K562 (cell line): ENCODE measurements around the gene EPHA1. TPM values are rescaled to one million over a fixed set of nuclear protein-coding genes. Genes with fewer than 3 reads are reported as not detected.

Experiments used
- CCAR2 ChIP-seq: fragments of 200-400 bp; formaldehyde crosslinking; IDR thresholded peaks from 2 replicates; pipeline ENCODE4 v1.6.1; 2017; ENCODE audit warnings: mild to moderate bottlenecking, low read depth, low read length
- COPS2 ChIP-seq: fragments of 450-650 bp; conservative IDR thresholded peaks from 2 replicates; pipeline ENCODE4 v1.6.1; 2016; ENCODE audit warnings: mild to moderate bottlenecking, moderate library complexity
- ELF2 ChIP-seq: fragments of 250-450 bp; sonication (Bioruptor Pico); IDR thresholded peaks from 2 replicates; pipeline ENCODE4 v1.5.0; 2021; ENCODE audit warnings: mild to moderate bottlenecking
- HSF4 ChIP-seq: fragments of 250-450 bp; sonication (Bioruptor Pico); IDR thresholded peaks from 2 replicates; pipeline ENCODE4 v2.1.2; 2022; ENCODE audit warnings: mild to moderate bottlenecking, moderate library complexity, borderline replicate concordance
- NEUROD1 ChIP-seq: fragments of 150-350 bp; IDR thresholded peaks from 2 replicates; pipeline ENCODE4 v1.6.1; 2014; ENCODE audit warnings: borderline replicate concordance, low read length, low read depth; ENCODE audit not compliant: partially characterized antibody
- NFRKB ChIP-seq: fragments of 450-650 bp; IDR thresholded peaks from 2 replicates; pipeline ENCODE4 v1.6.1; 2016; ENCODE audit warnings: low read depth
- REST ChIP-seq, 2 experiments: fragments of 450-650 bp; formaldehyde crosslinking in 1 of 2; IDR thresholded peaks; 2 replicates each; pipeline versions ENCODE4 v1.4.0 to v1.6.1; 2014 to 2020; ENCODE audit warnings: mild to moderate bottlenecking in 2 of 2, borderline replicate concordance in 1 of 2, low read depth in 1 of 2
- SMARCE1 ChIP-seq: fragments of 450-650 bp; IDR thresholded peaks from 2 replicates; pipeline ENCODE4 v1.7.1; 2016; ENCODE audit warnings: mild to moderate bottlenecking
- TEAD2 ChIP-seq: fragments of 450-650 bp; IDR thresholded peaks from 2 replicates; pipeline ENCODE4 v1.6.1; 2016; ENCODE audit warnings: missing genetic modification characterization, control low read depth, missing compliant biosample characterization
- YBX1 ChIP-seq: fragments of 450-650 bp; IDR thresholded peaks from 2 replicates; pipeline ENCODE4 v1.7.1; 2016; ENCODE audit warnings: mild to moderate bottlenecking
- ZC3H8 ChIP-seq: fragments of 450-650 bp; IDR thresholded peaks from 2 replicates; pipeline ENCODE4 v1.6.1; 2017
- ZNF512 ChIP-seq: IDR thresholded peaks from 2 replicates; pipeline ENCODE4 v1.6.1; 2016; ENCODE audit warnings: missing genetic modification characterization, missing compliant biosample characterization
- ZNF586 ChIP-seq: fragments of 450-650 bp; formaldehyde crosslinking; conservative IDR thresholded peaks from 2 replicates; pipeline ENCODE4 v1.4.0; 2020; ENCODE audit warnings: mild to moderate bottlenecking, moderate library complexity
- polyA plus RNA-seq, 8 experiments: library from polyadenylated mRNA; depleted of rRNA in 4 of 8; stranded (reverse) in 5 of 8; unstranded in 3 of 8; fragments of >200 nt; fragmentation: Nextera tagmentation in 2 of 8; fragmentation: Illumina TruSeq in 1 of 8; extraction: Ambion mirVana in 2 of 8; extraction: Trizol in 1 of 8; gene quantifications; 2 replicates each; pipeline versions ENCODE4 v1.2.1 to v1.2.3, GENCODE V29; 2011 to 2014; ENCODE audit warnings: inconsistent platforms in 1 of 8, missing spikeins in 1 of 8
- total RNA-seq, 7 experiments: library from RNA; depleted of rRNA in 6 of 7; stranded (reverse); fragments of >200 nt in 6 of 7; fragmentation: Illumina TruSeq in 2 of 7; extraction: Trizol in 2 of 7; gene quantifications; 2 replicates each; pipeline versions ENCODE4 v1.2.1 to v1.2.3, GENCODE V29; 2011 to 2021; ENCODE audit warnings: low replicate concordance in 1 of 7
- TF ChIP-seq, protein P1 (sequence below), 2 experiments: fragments of 450-650 bp in 1 of 2; sonication (generic) in 1 of 2; formaldehyde crosslinking in 1 of 2; IDR thresholded peaks in 1 of 2; conservative IDR thresholded peaks in 1 of 2; 2 replicates each; pipeline versions ENCODE4 v1.6.1 to v1.8.1; 2016 to 2023; ENCODE audit warnings: mild to moderate bottlenecking in 2 of 2, moderate library complexity in 2 of 2, inconsistent platforms in 1 of 2, missing genetic modification reagents in 1 of 2
- TF ChIP-seq, protein P2 (sequence below): fragments of 250-450 bp; sonication (Bioruptor Pico); IDR thresholded peaks from 2 replicates; pipeline ENCODE4 v1.4.0; 2020; ENCODE audit warnings: mild to moderate bottlenecking, moderate library complexity

Gene EPHA1
- total and polyA plus RNA-seq, 9 of the 15 experiments (the other 6 are each of a cell fraction or from before 2014, with no cell fraction given) = 0.22 to 0.57 (median 0.32) TPM; not detected in 6

DNA sequence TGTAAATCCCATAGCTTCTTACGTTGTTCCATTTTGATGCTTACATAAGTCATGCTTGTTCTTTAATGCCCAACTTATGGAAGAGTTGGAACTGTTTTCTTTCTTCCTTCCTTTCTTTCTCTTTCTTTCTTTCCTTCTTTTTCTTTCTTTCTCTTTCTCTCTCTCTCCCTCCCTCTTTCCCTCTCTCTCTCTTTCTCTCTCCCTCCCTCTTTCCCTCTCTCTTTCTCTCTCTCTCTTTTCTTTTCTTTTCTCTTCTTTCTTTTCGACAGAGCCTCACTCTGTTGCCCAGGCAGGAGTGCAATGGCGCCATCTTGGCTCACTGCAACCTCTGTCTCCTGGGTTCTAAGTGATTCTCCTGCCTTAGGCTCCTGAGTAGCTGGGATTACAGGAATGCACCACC lies 65.1 kb downstream of the EPHA1 start (continued):
- no peak for TF ChIP-seq REST (IDR thresholded peaks at IDR 0.05; ENCODE audit: borderline replicate concordance)
- TF ChIP-seq REST (CRISPR knock-in tag; IDR thresholded peaks at IDR 0.05; ENCODE audit: low read depth) = no peak
- TF ChIP-seq HSF4 (CRISPR knock-in tag) = no peak
- TF ChIP-seq, protein P1, sequence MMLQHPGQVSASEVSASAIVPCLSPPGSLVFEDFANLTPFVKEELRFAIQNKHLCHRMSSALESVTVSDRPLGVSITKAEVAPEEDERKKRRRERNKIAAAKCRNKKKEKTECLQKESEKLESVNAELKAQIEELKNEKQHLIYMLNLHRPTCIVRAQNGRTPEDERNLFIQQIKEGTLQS (IDR thresholded peaks at IDR 0.05) = no peak
- TF ChIP-seq, protein P1 (CRISPR knock-in tag; conservative IDR thresholded peaks at IDR 0.05) = no peak
- TF ChIP-seq ELF2 = no peak
- no peak for TF ChIP-seq NEUROD1
- no peak for TF ChIP-seq NFRKB
- TF ChIP-seq, protein P2, sequence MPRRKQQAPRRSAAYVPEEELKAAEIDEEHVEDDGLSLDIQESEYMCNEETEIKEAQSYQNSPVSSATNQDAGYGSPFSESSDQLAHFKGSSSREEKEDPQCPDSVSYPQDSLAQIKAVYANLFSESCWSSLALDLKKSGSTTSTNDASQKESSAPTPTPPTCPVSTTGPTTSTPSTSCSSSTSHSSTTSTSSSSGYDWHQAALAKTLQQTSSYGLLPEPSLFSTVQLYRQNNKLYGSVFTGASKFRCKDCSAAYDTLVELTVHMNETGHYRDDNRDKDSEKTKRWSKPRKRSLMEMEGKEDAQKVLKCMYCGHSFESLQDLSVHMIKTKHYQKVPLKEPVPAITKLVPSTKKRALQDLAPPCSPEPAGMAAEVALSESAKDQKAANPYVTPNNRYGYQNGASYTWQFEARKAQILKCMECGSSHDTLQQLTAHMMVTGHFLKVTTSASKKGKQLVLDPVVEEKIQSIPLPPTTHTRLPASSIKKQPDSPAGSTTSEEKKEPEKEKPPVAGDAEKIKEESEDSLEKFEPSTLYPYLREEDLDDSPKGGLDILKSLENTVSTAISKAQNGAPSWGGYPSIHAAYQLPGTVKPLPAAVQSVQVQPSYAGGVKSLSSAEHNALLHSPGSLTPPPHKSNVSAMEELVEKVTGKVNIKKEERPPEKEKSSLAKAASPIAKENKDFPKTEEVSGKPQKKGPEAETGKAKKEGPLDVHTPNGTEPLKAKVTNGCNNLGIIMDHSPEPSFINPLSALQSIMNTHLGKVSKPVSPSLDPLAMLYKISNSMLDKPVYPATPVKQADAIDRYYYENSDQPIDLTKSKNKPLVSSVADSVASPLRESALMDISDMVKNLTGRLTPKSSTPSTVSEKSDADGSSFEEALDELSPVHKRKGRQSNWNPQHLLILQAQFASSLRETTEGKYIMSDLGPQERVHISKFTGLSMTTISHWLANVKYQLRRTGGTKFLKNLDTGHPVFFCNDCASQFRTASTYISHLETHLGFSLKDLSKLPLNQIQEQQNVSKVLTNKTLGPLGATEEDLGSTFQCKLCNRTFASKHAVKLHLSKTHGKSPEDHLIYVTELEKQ (CRISPR knock-in tag) = no peak
- no peak for TF ChIP-seq CCAR2
- TF ChIP-seq YBX1 = 0 out of 2 replicates have a peak, but pooled peaks have one; percentile 60
- no peak for TF ChIP-seq TEAD2
- TF ChIP-seq ZNF512 (tag) = peak; percentile 95
- TF ChIP-seq ZNF586 = no peak
- no peak for TF ChIP-seq COPS2
- TF ChIP-seq SMARCE1 = no peak
- TF ChIP-seq ZC3H8 = no peak
